PFSK-1 (cell line): ENCODE data around the gene C1orf159.

Source experiments
- POLR2AphosphoS5 ChIP-seq: IDR thresholded peaks from 2 replicates; pipeline ENCODE4 v1.6.1; 2012; ENCODE audit warnings: low read depth, mild to moderate bottlenecking, control low read depth, low read length, moderate library complexity
- TAF1 ChIP-seq: IDR thresholded peaks from 2 replicates; pipeline ENCODE4 v1.6.1; 2012; ENCODE audit warnings: low read length, control low read depth, borderline replicate concordance; ENCODE audit not compliant: insufficient read depth
- TF ChIP-seq, protein P1 (sequence below), 2 experiments: IDR thresholded peaks; 2 replicates each; pipeline versions ENCODE4 v1.6.1 to v1.8.0; 2011 to 2012; ENCODE audit warnings: low read depth in 2 of 2, low read length in 2 of 2, control low read depth in 1 of 2, inconsistent platforms in 1 of 2, mild to moderate bottlenecking in 1 of 2, moderate library complexity in 1 of 2; ENCODE audit not compliant: insufficient read depth in 1 of 2

DNA sequence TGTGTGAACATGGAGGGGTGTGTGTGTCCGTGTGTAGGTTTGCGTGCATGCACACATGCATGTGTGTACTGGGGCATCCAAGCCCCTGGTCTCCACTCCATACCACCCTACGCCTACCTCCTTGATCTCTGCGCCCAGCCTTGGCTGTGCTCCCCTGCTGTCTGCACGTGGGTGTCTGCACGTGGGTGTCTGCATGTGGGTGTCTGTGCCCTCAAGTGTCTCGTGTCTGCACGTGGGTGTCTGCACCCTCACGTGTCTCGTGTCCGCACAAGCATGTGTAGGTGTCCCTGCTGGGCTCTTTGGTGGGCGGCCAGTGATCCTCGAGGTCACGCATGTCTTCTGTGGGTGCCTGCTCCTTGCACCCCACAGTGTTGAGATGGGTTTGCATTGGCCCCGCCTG, 62.9 kb downstream of the C1orf159 start:
- no peak for TF ChIP-seq POLR2AphosphoS5
- TF ChIP-seq, protein P1, sequence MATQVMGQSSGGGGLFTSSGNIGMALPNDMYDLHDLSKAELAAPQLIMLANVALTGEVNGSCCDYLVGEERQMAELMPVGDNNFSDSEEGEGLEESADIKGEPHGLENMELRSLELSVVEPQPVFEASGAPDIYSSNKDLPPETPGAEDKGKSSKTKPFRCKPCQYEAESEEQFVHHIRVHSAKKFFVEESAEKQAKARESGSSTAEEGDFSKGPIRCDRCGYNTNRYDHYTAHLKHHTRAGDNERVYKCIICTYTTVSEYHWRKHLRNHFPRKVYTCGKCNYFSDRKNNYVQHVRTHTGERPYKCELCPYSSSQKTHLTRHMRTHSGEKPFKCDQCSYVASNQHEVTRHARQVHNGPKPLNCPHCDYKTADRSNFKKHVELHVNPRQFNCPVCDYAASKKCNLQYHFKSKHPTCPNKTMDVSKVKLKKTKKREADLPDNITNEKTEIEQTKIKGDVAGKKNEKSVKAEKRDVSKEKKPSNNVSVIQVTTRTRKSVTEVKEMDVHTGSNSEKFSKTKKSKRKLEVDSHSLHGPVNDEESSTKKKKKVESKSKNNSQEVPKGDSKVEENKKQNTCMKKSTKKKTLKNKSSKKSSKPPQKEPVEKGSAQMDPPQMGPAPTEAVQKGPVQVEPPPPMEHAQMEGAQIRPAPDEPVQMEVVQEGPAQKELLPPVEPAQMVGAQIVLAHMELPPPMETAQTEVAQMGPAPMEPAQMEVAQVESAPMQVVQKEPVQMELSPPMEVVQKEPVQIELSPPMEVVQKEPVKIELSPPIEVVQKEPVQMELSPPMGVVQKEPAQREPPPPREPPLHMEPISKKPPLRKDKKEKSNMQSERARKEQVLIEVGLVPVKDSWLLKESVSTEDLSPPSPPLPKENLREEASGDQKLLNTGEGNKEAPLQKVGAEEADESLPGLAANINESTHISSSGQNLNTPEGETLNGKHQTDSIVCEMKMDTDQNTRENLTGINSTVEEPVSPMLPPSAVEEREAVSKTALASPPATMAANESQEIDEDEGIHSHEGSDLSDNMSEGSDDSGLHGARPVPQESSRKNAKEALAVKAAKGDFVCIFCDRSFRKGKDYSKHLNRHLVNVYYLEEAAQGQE (IDR thresholded peaks at IDR 0.05; ENCODE audit: insufficient read depth in 1 of 2, low read depth in 2 of 2, low read length in 2 of 2) = no peak
- no peak for TF ChIP-seq TAF1
